HepG2 (cell line): ENCODE data around the gene SLC17A9. TPM values are rescaled to one million over a fixed set of nuclear protein-coding genes. Genes with fewer than 3 reads are reported as not detected.

Experiments used
- ADNP ChIP-seq: sonication (generic); formaldehyde crosslinking; IDR thresholded peaks from 2 replicates; pipeline ENCODE4 v1.4.0; 2020; ENCODE audit warnings: missing genetic modification reagents
- AHR ChIP-seq: IDR thresholded peaks from 2 replicates; pipeline ENCODE4 v1.6.1; 2018; ENCODE audit warnings: missing genetic modification reagents, missing compliant biosample characterization
- CERS6 ChIP-seq: sonication (generic); formaldehyde crosslinking; IDR thresholded peaks from 2 replicates; pipeline ENCODE4 v1.5.0; 2020; ENCODE audit warnings: missing genetic modification reagents
- FUBP1 ChIP-seq: sonication (generic); formaldehyde crosslinking; IDR thresholded peaks from 2 replicates; pipeline ENCODE4 v1.5.1; 2020; ENCODE audit warnings: missing genetic modification reagents, mild to moderate bottlenecking, borderline replicate concordance
- IRF9 ChIP-seq: sonication (generic); formaldehyde crosslinking; IDR thresholded peaks from 2 replicates; pipeline ENCODE4 v1.8.0; 2022; ENCODE audit warnings: missing genetic modification reagents, mild to moderate bottlenecking, borderline replicate concordance
- MBD4 ChIP-seq: IDR thresholded peaks from 2 replicates; pipeline ENCODE4 v1.6.1; 2012; ENCODE audit warnings: low read length, inconsistent platforms, borderline replicate concordance
- MED1 ChIP-seq: sonication (generic); formaldehyde crosslinking; IDR thresholded peaks from 2 replicates; pipeline ENCODE4 v1.4.0; 2020; ENCODE audit warnings: missing genetic modification reagents
- MTA3 ChIP-seq: sonication (generic); formaldehyde crosslinking; IDR thresholded peaks from 2 replicates; pipeline ENCODE4 v1.4.0; 2020; ENCODE audit warnings: missing genetic modification reagents
- PAF1 ChIP-seq: IDR thresholded peaks from 2 replicates; pipeline ENCODE4 v1.6.1; 2016; ENCODE audit warnings: missing genetic modification reagents, missing compliant biosample characterization
- PTBP1 ChIP-seq: fragments of 200-400 bp; formaldehyde crosslinking; IDR thresholded peaks from 2 replicates; pipeline ENCODE4 v1.6.1; 2018; ENCODE audit warnings: low read length, low read depth; ENCODE audit not compliant: poor library complexity, severe bottlenecking
- RNF219 ChIP-seq: sonication (generic); formaldehyde crosslinking; IDR thresholded peaks from 2 replicates; pipeline ENCODE4 v1.5.0; 2020; ENCODE audit warnings: mild to moderate bottlenecking, missing genetic modification reagents
- ZBED4 ChIP-seq: sonication (generic); formaldehyde crosslinking; IDR thresholded peaks from 2 replicates; pipeline ENCODE4 v1.4.0; 2020; ENCODE audit warnings: missing genetic modification reagents, borderline replicate concordance
- ZNF710 ChIP-seq: sonication (generic); formaldehyde crosslinking; IDR thresholded peaks from 2 replicates; pipeline ENCODE4 v1.5.0; 2020; ENCODE audit warnings: mild to moderate bottlenecking, missing genetic modification reagents, borderline replicate concordance
- polyA plus RNA-seq, 8 experiments: library from polyadenylated mRNA; depleted of rRNA in 3 of 8; stranded (reverse) in 7 of 8; unstranded in 1 of 8; fragments of >200 nt; fragmentation: Illumina TruSeq in 4 of 8; extraction: Trizol in 4 of 8; gene quantifications; 2 replicates each; pipeline versions ENCODE4 v1.2.1 to v1.2.3, GENCODE V29; 2011 to 2016; ENCODE audit warnings: low read depth in 4 of 8, missing spikeins in 1 of 8, mixed read lengths in 1 of 8; ENCODE audit not compliant: insufficient read depth in 1 of 8
- total RNA-seq, 5 experiments: library from RNA; depleted of rRNA; stranded (reverse); fragments of >200 nt; fragmentation: Illumina TruSeq; extraction: Trizol; gene quantifications; 2 replicates each; pipeline ENCODE4 v1.2.3, GENCODE V29; 2016; ENCODE audit warnings: low read depth in 1 of 5

The SLC17A9 gene
- total and polyA plus RNA-seq, 2 of the 13 experiments (the other 11 are each of a cell fraction or from before 2014, with no cell fraction given), result 110 to 191 TPM

- TF ChIP-seq FUBP1 (CRISPR knock-in tag) (0 out of 2 replicates have a peak, but pooled peaks have one; percentile 86), ZNF710 (CRISPR knock-in tag) (no peak), RNF219 (CRISPR knock-in tag) (no peak), CERS6 (CRISPR knock-in tag) (no peak), MBD4 (no peak), MED1 (peak; percentile 71; the same call in 1 of the 2 replicates), ZBED4 (CRISPR knock-in tag) (no peak), AHR (CRISPR knock-in tag) (no peak), MTA3 (CRISPR knock-in tag) (no peak), PTBP1 (peak; percentile 88), PAF1 (CRISPR knock-in tag) (no peak), IRF9 (CRISPR knock-in tag) (peak; percentile 80), ADNP (CRISPR knock-in tag) (peak; percentile 68; the same call in 1 of the 2 replicates)
Observed at GRCh38 chr20:62971950-62972844, 19.7 kb downstream of the SLC17A9 start (continued).
